ENCODE measurements around the gene GRIK4. TPM values are rescaled to one million over a fixed set of nuclear protein-coding genes. Genes with fewer than 3 reads are reported as not detected.

The GRIK4 gene
- total RNA-seq, 1 donor from 2014 or later, result 0.89 TPM

DNA sequence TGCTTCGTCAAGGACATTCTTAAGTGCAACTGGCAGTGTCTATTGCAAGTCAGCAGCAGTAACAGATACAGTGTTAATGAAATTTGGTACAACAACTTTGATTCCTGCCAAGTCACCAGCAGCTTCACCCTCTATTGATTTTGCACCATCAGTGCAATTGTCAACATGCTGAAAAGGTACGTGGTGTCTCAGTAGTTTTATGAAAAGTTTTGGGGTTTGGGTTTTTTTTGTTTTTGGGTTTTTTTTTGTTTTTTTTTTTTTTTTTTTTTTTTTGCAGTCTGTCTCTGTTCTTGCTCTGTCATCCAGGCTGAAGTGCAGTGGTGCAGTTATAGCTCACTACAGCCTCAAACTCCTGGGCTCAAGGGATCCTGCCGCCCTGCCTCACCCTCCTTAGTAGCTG is 19.1 kb upstream of the GRIK4 start:
- Mint-ChIP-seq H3K4me1 (peaks cover under 1% of the 10 kb centered on the region), H3K36me3 (ENCODE audit: low read depth) (no peaks in the 10 kb centered on the region), H3K27ac (ENCODE audit: unreplicated experiment) (no peak overlapping the region), H3K9me3 (no peaks in the 10 kb centered on the region), H3K27me3 (ENCODE audit: low read depth) (no peaks in the 10 kb centered on the region), H3K4me3 (no peak overlapping the region)
- TF ChIP-seq, protein P1, sequence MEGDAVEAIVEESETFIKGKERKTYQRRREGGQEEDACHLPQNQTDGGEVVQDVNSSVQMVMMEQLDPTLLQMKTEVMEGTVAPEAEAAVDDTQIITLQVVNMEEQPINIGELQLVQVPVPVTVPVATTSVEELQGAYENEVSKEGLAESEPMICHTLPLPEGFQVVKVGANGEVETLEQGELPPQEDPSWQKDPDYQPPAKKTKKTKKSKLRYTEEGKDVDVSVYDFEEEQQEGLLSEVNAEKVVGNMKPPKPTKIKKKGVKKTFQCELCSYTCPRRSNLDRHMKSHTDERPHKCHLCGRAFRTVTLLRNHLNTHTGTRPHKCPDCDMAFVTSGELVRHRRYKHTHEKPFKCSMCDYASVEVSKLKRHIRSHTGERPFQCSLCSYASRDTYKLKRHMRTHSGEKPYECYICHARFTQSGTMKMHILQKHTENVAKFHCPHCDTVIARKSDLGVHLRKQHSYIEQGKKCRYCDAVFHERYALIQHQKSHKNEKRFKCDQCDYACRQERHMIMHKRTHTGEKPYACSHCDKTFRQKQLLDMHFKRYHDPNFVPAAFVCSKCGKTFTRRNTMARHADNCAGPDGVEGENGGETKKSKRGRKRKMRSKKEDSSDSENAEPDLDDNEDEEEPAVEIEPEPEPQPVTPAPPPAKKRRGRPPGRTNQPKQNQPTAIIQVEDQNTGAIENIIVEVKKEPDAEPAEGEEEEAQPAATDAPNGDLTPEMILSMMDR (conservative IDR thresholded peaks at IDR 0.05), result no peak
- no peak for DNase-seq (ENCODE audit: low read depth, low spot score)

DNA sequence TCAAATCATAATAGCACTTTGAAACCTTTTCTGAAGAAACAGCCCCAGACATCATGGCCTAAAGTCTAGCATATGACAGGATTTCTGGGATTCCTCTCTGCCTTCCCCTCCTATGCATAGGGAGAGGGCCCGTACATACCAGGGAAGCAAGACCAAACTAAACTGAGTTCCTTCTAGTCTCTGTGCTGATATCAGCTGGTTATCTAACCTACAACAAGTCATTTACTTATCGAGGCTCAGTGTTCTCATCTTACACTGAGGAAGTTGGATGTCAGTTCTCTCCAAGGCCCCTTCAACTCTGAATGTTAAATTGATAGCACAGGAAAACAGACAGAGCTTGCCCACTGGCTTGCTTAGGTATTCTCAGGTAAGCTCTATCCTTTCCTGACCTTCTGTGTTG is 17.0 kb upstream of the GRIK4 start:
- Mint-ChIP-seq H3K27ac (ENCODE audit: unreplicated experiment) (no peak overlapping the region), H3K9me3 (no peaks in the 10 kb centered on the region), H3K4me1 (no peaks in the 10 kb centered on the region), H3K36me3 (ENCODE audit: low read depth) (no peaks in the 10 kb centered on the region), H3K4me3 (no peak overlapping the region), H3K27me3 (ENCODE audit: low read depth) (no peaks in the 10 kb centered on the region)
- TF ChIP-seq, protein P1 (conservative IDR thresholded peaks at IDR 0.05), result no peak
- no peak for DNase-seq (ENCODE audit: low read depth, low spot score)

DNA sequence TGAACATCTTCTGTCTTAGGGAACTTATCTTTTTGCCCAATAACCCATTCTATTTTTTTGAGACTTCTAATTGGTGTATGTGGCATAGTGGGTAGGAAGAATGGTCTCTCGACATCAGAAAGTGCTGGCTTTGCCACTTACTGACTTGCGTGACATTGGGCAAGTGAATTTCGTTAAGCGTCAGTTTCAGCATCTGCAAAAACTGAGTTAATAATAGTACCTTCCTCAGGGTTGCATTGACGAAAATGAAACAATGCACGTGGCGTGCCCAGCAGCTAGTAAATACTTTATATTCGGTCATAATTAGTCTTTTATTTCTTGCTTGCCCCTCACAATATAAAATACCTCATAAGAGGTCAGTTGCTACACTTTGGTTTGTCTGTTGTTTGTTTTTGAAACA is 12.5 kb upstream of the GRIK4 start:
- Mint-ChIP-seq H3K4me1 (peaks cover 9% of the 10 kb centered on the region), H3K27me3 (ENCODE audit: low read depth) (no peaks in the 10 kb centered on the region), H3K9me3 (no peaks in the 10 kb centered on the region), H3K27ac (ENCODE audit: unreplicated experiment) (no peak overlapping the region), H3K36me3 (ENCODE audit: low read depth) (no peaks in the 10 kb centered on the region), H3K4me3 (no peak overlapping the region)
- TF ChIP-seq, protein P1 (conservative IDR thresholded peaks at IDR 0.05), result no peak
- DNase-seq (ENCODE audit: low read depth, low spot score), result no peak

DNA sequence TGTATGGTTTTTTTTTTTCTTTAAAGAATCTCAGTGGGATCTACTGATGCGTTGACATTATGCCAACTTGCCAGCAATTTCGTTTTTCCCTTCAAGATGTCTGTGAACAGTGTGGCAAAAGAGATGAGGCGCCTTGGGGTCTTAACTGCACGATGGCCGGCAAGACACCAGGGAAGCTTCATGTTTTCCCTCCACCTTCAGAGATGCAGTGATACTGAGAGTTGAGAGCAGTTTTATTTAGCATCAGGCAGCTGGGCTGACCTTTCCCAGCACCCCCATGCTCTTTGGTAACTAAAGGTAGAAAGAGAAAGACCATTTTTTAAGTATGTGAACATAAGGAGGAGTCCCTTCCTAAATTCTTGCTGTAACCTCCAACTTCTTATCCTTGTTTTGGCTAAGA is 11.7 kb upstream of the GRIK4 start:
- no peak for DNase-seq (ENCODE audit: low read depth, low spot score)
- Mint-ChIP-seq H3K4me1 (peaks cover 12% of the 10 kb centered on the region), H3K4me3 (no peak overlapping the region), H3K27me3 (ENCODE audit: low read depth) (no peaks in the 10 kb centered on the region), H3K9me3 (no peaks in the 10 kb centered on the region), H3K27ac (ENCODE audit: unreplicated experiment) (no peak overlapping the region), H3K36me3 (ENCODE audit: low read depth) (no peaks in the 10 kb centered on the region)
- TF ChIP-seq, protein P1 (conservative IDR thresholded peaks at IDR 0.05), result no peak

DNA sequence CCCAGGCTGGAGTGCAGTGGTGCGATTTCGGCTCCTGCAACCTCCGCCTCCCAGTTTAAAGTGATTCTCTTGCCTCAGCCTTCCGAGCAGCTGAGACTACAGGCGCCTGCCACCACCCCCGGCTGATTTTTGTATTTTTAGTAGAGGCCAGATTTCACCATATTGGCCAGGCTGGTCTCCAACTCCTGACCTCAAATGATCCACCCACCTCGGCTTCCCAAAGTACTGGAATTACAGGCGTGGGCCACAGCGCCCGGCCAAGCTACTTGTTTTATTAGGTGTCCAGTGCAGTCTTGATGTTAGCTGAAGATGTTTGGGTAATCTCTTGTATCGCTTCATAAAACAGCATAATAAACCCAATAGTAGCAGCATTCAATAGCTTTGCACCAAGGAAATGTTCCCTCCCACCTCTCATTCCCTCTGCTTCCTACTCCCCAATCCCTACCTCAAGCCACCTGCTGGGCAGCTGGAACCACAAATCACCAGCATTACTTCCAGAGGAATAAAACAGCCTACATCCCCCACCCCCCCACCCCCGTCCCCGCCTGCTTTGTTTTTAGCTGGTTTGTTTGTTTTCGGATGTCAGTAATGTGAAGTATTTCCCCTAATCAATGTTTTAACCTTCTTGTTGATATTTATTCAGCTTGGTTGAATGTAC is 11.0 kb upstream of the GRIK4 start:
- no peak for DNase-seq (ENCODE audit: low read depth, low spot score)
- Mint-ChIP-seq H3K27me3 (ENCODE audit: low read depth) (peaks cover 5% of the 10 kb centered on the region), H3K9me3 (no peaks in the 10 kb centered on the region), H3K36me3 (ENCODE audit: low read depth) (no peaks in the 10 kb centered on the region), H3K4me3 (no peak overlapping the region), H3K27ac (ENCODE audit: unreplicated experiment) (no peak overlapping the region), H3K4me1 (peaks cover 12% of the 10 kb centered on the region)
- TF ChIP-seq, protein P1 (conservative IDR thresholded peaks at IDR 0.05), result no peak
